Inflammatory macrophage treated with lipopolysaccharide for 1 hour (primary cell): Measurements from ENCODE around the gene PGM3.

Experiments used
- DNase-seq, 2 donors: peaks; one replicate each; pipeline ENCODE4 v3.0.0-alpha.2; 2020 to 2022

The PGM3 gene

GRCh38 chr6:83182114-83182513, 11.0 kb downstream of the PGM3 start:
- DNase-seq: no peak

- no peak for DNase-seq
Observed at GRCh38 chr6:83180426-83180950, 12.6 kb downstream of the PGM3 start.

GRCh38 chr6:83176246-83176645, 16.8 kb downstream of the PGM3 start:
- DNase-seq: no peak

GRCh38 chr6:83169511-83169910, 23.6 kb downstream of the PGM3 start:
- no peak for DNase-seq

GRCh38 chr6:83169106-83169505, 24.0 kb downstream of the PGM3 start:
- DNase-seq: no peak

- no peak for DNase-seq
Observed at GRCh38 chr6:83168556-83168955, 24.5 kb downstream of the PGM3 start.

- no peak for DNase-seq
Observed at GRCh38 chr6:83167726-83168278, 25.3 kb downstream of the PGM3 start.

GRCh38 chr6:83160167-83160566, 32.9 kb downstream of the PGM3 start:
- no peak for DNase-seq

- DNase-seq: no peak
Observed at GRCh38 chr6:83155794-83156193, 37.3 kb downstream of the PGM3 start.

GRCh38 chr6:83153883-83154521, 39.1 kb downstream of the PGM3 start:
- DNase-seq: no peak

- DNase-seq: no peak
Observed at GRCh38 chr6:83152913-83153312, 40.2 kb downstream of the PGM3 start.

- no peak for DNase-seq
Observed at GRCh38 chr6:83151114-83151513, 42.0 kb downstream of the PGM3 start.

GRCh38 chr6:83138758-83139157, 54.3 kb downstream of the PGM3 start:
- no peak for DNase-seq

GRCh38 chr6:83138118-83138722, 54.8 kb downstream of the PGM3 start:
- DNase-seq: no peak

GRCh38 chr6:83132121-83132520, 60.9 kb downstream of the PGM3 start:
- DNase-seq: no peak

GRCh38 chr6:83127976-83128375, 65.1 kb downstream of the PGM3 start:
- no peak for DNase-seq

- no peak for DNase-seq
Observed at GRCh38 chr6:83127258-83127657, 65.8 kb downstream of the PGM3 start.

- no peak for DNase-seq
Observed at GRCh38 chr6:83126807-83127206, 66.3 kb downstream of the PGM3 start.

GRCh38 chr6:83126223-83126622, 66.8 kb downstream of the PGM3 start:
- DNase-seq: no peak

GRCh38 chr6:83125425-83125824, 67.6 kb downstream of the PGM3 start:
- DNase-seq: no peak

GRCh38 chr6:83124553-83124952, 68.5 kb downstream of the PGM3 start:
- DNase-seq: no peak

GRCh38 chr6:83119742-83120300, 73.2 kb downstream of the PGM3 start:
- no peak for DNase-seq

GRCh38 chr6:83117802-83118201, 75.3 kb downstream of the PGM3 start:
- peak; percentile 4 to 31 for DNase-seq
